ENCODE measurements around the gene UBE2J1. TPM values are rescaled to one million over a fixed set of nuclear protein-coding genes. Genes with fewer than 3 reads are reported as not detected.

The UBE2J1 gene
- total and polyA plus RNA-seq, 2 experiments from 2014 or later: 42.9 to 44.5 TPM

GRCh38 chr6:89302936-89303335, 49.6 kb downstream of the UBE2J1 start:
- no peak for TF ChIP-seq EZH2 (IDR thresholded peaks at IDR 0.05; ENCODE audit: insufficient read depth, poor library complexity, severe bottlenecking)
- TF ChIP-seq EZH2phosphoT487 (IDR thresholded peaks at IDR 0.05; ENCODE audit: insufficient read depth, low read depth): no peak
- DNase-seq: no peak
- Histone ChIP-seq H3K9me2 (ENCODE audit: insufficient read depth) (no peaks in the 10 kb centered on the region), H3K4me1 (ENCODE audit: insufficient read depth) (no peaks in the 10 kb centered on the region), H3K36me3 (ENCODE audit: low read depth) (no peaks in the 10 kb centered on the region), H3K9me3 (ENCODE audit: low read depth) (no peaks in the 10 kb centered on the region), H3K4me3 (no peak overlapping the region), H3K4me2 (ENCODE audit: unreplicated experiment) (no peak overlapping the region), H2AFZ (no peak overlapping the region), H3F3A (ENCODE audit: insufficient read depth) (peaks cover 7% of the 10 kb centered on the region; the same call in 1 of the 2 replicates), H3K9ac (no peak overlapping the region), H3K27ac (no peak overlapping the region), H4K20me1 (ENCODE audit: insufficient read depth) (no peaks in the 10 kb centered on the region), H3K79me2 (ENCODE audit: insufficient read depth) (no peaks in the 10 kb centered on the region), H3K27me3 (replicated peaks; ENCODE audit: insufficient read depth) (peaks cover 11% of the 10 kb centered on the region)
- in situ Hi-C loops (cut with MboI): no loop called here
- 78% methylated on average over 10 of the region's 10 CpGs for WGBS, 2 experiments (ENCODE audit: low coverage in 1 of 2, low lambda C conversion rate in 2 of 2, missing lambda C conversion rate in 2 of 2)

DNA sequence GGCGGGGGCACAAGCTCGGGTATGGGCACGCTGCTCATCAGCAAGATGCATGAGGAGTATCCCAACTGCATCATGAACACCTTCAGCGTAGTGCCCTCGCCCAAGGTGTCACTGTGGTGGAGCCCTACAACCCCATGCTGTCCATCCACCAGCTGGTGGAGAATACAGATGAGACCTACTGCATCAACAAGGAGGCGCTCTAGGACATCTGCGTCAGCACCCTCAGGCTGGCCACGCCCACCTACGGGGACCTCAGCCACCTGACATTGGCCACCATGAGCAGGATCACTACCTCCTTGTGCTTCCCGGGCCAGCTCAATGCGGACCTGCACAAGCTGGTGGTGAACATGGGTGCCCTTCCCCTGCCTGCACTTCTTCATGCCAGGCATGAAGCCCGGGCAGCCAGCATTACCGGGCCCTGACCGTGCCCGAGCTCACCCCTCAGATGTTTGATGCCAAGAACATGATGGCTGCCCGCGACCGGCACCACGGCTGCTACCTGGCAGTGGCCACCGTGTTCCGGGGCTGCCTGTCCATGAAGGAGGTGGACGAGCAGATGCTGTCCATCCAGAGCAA, 50.2 kb downstream of the UBE2J1 start:
- 86 to 89% methylated on average over 22 of the region's 22 CpGs for WGBS, 2 experiments (ENCODE audit: low coverage in 1 of 2, low lambda C conversion rate in 2 of 2, missing lambda C conversion rate in 2 of 2)
- no peaks in the 10 kb centered on the region for H3K9me3 ChIP-seq (ENCODE audit: low read depth)
- in situ Hi-C loops (cut with MboI): no loop called here

GRCh38 chr6:89301586-89302194, 50.8 kb downstream of the UBE2J1 start:
- no peak overlapping the region for H3K27ac ChIP-seq
- H3K4me3 ChIP-seq: no peak overlapping the region
- TF ChIP-seq EZH2 (IDR thresholded peaks at IDR 0.05; ENCODE audit: insufficient read depth, poor library complexity, severe bottlenecking): no peak
- TF ChIP-seq EZH2phosphoT487 (IDR thresholded peaks at IDR 0.05; ENCODE audit: insufficient read depth, low read depth): no peak
- peaks cover 7% of the 10 kb centered on the region; the same call in 1 of the 2 replicates for H3F3A ChIP-seq (ENCODE audit: insufficient read depth)
- H3K79me2 ChIP-seq (ENCODE audit: insufficient read depth): no peaks in the 10 kb centered on the region
- in situ Hi-C loops (cut with MboI): no loop called here
- H2AFZ ChIP-seq: no peak overlapping the region
- H3K4me2 ChIP-seq (ENCODE audit: unreplicated experiment): no peak overlapping the region
- 81 to 88% methylated on average over 25 of the region's 25 CpGs for WGBS, 2 experiments (ENCODE audit: low coverage in 1 of 2, low lambda C conversion rate in 2 of 2, missing lambda C conversion rate in 2 of 2)
- no peaks in the 10 kb centered on the region for H4K20me1 ChIP-seq (ENCODE audit: insufficient read depth)
- no peaks in the 10 kb centered on the region for H3K36me3 ChIP-seq (ENCODE audit: low read depth)
- H3K4me1 ChIP-seq (ENCODE audit: insufficient read depth): no peaks in the 10 kb centered on the region
- no peaks in the 10 kb centered on the region for H3K9me3 ChIP-seq (ENCODE audit: low read depth)
- DNase-seq: no peak
- H3K27me3 ChIP-seq (replicated peaks; ENCODE audit: insufficient read depth): peaks cover 16% of the 10 kb centered on the region
- H3K9ac ChIP-seq: no peak overlapping the region
- H3K9me2 ChIP-seq (ENCODE audit: insufficient read depth): no peaks in the 10 kb centered on the region

More for the DNA sequence above, 50.2 kb downstream of the UBE2J1 start:
- Histone ChIP-seq H3K9ac (no peak overlapping the region), H4K20me1 (ENCODE audit: insufficient read depth) (no peaks in the 10 kb centered on the region), H3K9me2 (ENCODE audit: insufficient read depth) (no peaks in the 10 kb centered on the region), H3K27ac (no peak overlapping the region), H3F3A (ENCODE audit: insufficient read depth) (peaks cover 7% of the 10 kb centered on the region; the same call in 1 of the 2 replicates), H3K4me1 (ENCODE audit: insufficient read depth) (no peaks in the 10 kb centered on the region), H3K36me3 (ENCODE audit: low read depth) (no peaks in the 10 kb centered on the region), H3K4me3 (no peak overlapping the region), H3K79me2 (ENCODE audit: insufficient read depth) (no peaks in the 10 kb centered on the region), H3K27me3 (replicated peaks; ENCODE audit: insufficient read depth) (peaks cover 11% of the 10 kb centered on the region), H3K4me2 (ENCODE audit: unreplicated experiment) (no peak overlapping the region), H2AFZ (no peak overlapping the region)
- TF ChIP-seq EZH2 (IDR thresholded peaks at IDR 0.05; ENCODE audit: insufficient read depth, poor library complexity, severe bottlenecking) (no peak), EZH2phosphoT487 (IDR thresholded peaks at IDR 0.05; ENCODE audit: insufficient read depth, low read depth) (no peak)
- DNase-seq: no peak

DNA sequence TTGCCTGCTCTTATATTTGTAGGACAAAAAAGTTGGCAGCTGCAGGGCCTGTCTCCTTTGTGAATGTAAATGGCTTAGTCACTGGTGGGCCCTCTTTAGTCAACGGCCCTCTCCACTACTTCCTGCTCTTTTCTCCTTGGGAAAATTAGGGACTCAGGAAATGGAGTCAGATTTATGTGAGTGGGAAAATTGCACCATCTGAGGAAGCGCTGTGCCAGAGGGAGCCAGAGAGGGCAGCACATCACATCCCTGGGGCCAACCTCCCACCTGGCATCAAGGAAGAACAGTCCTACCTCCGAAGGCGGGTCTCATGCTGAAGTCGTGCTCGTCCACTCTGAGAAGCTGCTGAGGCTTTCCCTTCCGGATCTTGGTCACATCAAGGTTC, 53.1 kb downstream of the UBE2J1 start:
- Histone ChIP-seq H3K4me2 (ENCODE audit: unreplicated experiment) (no peak overlapping the region), H3F3A (ENCODE audit: insufficient read depth) (peaks cover 7% of the 10 kb centered on the region; the same call in 1 of the 2 replicates), H3K9me3 (ENCODE audit: low read depth) (no peaks in the 10 kb centered on the region), H3K4me3 (no peak overlapping the region), H2AFZ (no peak overlapping the region), H3K9ac (no peak overlapping the region), H3K36me3 (ENCODE audit: low read depth) (no peaks in the 10 kb centered on the region), H3K27ac (no peak overlapping the region), H3K4me1 (ENCODE audit: insufficient read depth) (no peaks in the 10 kb centered on the region), H4K20me1 (ENCODE audit: insufficient read depth) (no peaks in the 10 kb centered on the region), H3K79me2 (ENCODE audit: insufficient read depth) (no peaks in the 10 kb centered on the region), H3K27me3 (replicated peaks; ENCODE audit: insufficient read depth) (peaks cover 24% of the 10 kb centered on the region), H3K9me2 (ENCODE audit: insufficient read depth) (no peaks in the 10 kb centered on the region)
- 83 to 89% methylated on average over 7 of the region's 7 CpGs for WGBS, 2 experiments (ENCODE audit: low coverage in 1 of 2, low lambda C conversion rate in 2 of 2, missing lambda C conversion rate in 2 of 2)
- TF ChIP-seq EZH2phosphoT487 (IDR thresholded peaks at IDR 0.05; ENCODE audit: insufficient read depth, low read depth): no peak
- TF ChIP-seq EZH2 (IDR thresholded peaks at IDR 0.05; ENCODE audit: insufficient read depth, poor library complexity, severe bottlenecking): no peak
- in situ Hi-C loops (cut with MboI): no loop called here
- peak; percentile 10 for DNase-seq
